HEK293 (cell line): Measurements from ENCODE around the gene TTLL10.

ENCODE experiments used
- BCL11B ChIP-seq: fragments of 450-650 bp; formaldehyde crosslinking; IDR thresholded peaks from 2 replicates; pipeline ENCODE4 v1.5.1; 2016; ENCODE audit warnings: low read depth, missing biosample characterization, missing genetic modification characterization
- CTCF ChIP-seq: fragments of 450-650 bp; formaldehyde crosslinking; IDR thresholded peaks from 2 replicates; pipeline ENCODE4 v1.5.1; 2016; ENCODE audit warnings: missing biosample characterization, missing genetic modification characterization
- ZSCAN23 ChIP-seq: fragments of 450-650 bp; formaldehyde crosslinking; IDR thresholded peaks from 2 replicates; pipeline ENCODE4 v1.5.1; 2016; ENCODE audit warnings: missing biosample characterization, missing genetic modification characterization

- no peak for TF ChIP-seq CTCF (tag by site-specific recombination)
- TF ChIP-seq ZSCAN23 (tag by site-specific recombination) = no peak
- peak; percentile 99 for TF ChIP-seq BCL11B (tag by site-specific recombination)
Observed at GRCh38 chr1:1239614-1240347, 66.1 kb downstream of the TTLL10 start.
